ENCODE measurements around the gene LSP1.

The LSP1 gene

DNA sequence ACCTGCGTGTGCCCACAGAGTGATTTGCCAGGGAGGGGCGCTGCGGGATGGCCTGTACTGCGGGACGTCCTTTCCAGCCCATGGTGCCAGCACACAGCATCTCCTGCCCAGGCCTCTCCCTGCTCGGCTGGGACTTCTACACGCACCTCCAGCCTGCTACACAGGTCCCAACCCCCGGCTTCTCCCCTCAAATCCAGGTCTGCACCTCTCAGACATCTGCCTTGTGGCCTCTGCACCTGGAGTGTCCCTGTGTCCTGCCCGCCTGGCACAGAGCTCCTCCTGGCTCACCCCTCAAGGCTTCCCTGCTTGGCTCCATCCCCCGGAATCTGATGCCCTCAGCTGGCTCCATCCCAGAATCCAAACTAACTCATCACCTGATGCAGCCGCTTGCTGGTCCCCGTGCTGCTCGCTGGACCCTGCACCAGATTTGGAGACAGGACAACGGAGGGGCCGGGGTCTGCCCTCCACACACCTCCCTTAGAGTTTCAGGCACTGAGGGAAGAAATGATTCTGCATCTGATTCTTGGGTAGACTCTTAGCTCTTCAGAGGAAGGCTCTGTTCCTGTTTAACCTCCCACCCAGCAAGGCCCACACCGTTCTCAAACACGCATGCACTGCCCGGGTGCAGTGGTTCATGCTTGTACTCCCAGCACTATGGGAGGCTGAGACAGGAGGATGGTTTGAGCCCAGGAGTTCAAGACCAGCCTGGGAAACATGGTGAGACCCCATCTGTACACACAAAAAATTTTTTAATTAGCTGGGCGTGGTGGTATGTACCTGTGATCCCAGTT, 4.0 kb upstream of the LSP1 start:
- no peak for DNase-seq (ENCODE audit: low spot score)

DNA sequence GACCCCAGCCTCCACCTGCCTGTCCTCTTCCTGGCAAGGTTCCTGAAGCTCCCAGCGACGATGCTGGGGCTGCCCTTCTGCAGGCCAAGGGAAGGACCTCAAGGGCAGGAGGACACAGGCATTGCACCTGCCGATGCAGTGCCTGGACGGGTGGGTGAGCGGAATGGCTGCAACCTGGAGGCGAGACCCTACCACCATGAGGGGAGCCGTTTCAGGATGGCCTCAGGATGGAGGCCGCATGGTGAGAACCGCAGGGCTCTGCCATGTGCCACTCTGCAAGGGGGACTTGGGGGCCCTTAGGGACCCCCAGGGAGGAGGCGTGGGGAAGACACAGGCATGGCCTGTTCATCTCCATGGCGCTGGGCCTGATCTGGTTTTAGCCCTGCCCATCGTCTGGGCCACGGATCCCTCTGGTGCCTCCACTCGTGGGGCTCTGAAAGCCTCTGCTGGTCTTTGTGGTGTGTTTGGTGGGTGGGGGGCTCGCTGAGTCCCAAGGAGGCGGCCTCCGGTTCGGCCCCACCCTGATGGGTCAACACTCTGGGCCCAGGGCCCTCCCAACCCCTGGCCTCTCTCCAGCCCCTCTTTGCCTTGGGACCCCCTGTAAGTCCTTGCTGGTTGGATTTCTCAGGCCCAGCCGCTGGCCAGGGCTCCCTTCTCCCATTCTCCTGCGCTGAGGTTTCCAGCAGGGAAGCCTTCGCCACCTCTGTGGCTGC, 1.3 kb upstream of the LSP1 start:
- no peak for DNase-seq (ENCODE audit: low spot score)

DNA sequence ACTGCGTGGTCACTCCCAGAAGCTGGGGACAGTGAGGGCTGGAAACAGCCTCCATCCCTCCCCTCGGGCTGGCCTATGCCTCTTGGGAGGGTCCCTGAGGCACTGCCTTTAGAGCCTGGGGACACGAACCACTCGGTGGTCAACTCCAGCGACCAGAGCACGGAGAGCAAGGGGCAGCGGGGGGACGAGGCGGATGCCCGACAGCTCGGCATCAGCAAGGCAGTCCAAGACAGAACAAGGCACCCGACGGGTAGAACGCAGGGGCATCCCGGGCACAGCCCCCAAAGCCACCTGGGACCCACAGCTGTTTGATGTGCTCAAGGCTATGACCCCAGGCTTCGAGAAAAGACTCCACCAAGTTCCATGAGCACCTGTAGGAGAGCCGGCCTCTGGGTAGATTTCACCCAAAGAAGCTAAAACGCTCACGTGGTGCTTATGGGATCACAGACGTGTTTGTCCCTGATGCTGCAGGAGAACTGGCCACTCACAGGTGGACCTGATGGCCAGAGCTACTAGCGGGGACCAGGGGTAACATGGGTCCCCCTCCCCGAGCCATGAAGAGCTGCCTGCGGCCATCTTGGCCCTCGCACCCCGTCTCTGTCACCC, 510 bp upstream of the LSP1 start:
- no peak for DNase-seq (ENCODE audit: low spot score)

DNA sequence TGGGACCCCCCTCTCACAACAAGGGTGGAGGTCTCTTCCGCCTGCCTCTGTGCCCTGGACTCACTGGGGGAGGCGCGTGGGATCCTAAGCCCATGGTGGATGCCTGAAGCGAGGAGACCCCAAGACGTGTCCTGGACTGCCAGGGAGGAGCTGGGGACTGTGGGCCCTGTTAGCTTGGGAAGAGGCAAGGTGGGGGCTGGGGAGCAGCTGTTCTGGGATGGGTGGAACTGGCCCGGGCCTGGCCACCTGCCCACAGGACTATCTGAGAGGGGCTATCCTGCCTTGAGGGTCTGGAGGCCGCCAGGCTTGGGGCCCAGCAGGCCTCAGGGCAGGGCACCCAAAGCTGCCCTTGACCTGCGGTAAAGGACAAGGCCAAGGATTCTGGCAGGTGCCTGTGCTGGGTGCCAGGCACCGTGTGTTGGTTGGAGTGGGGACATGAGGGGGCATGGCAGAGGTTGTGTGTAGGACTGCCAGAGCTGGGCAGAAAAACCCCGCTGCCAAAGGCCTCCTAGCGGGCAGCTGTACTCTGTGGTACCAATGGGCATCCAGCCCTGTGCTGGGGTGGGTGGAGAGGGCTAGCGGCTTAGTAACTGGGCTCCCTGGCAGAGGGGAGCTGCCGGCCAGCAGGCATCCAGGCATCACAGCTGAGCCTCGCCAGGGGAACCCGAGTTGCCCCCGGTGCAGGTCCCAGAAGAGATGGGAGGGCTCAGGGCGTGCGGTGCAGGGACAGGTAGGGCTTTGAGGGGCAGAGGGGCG, 670 bp downstream of the LSP1 start:
- no peak for DNase-seq (ENCODE audit: low spot score)

DNA sequence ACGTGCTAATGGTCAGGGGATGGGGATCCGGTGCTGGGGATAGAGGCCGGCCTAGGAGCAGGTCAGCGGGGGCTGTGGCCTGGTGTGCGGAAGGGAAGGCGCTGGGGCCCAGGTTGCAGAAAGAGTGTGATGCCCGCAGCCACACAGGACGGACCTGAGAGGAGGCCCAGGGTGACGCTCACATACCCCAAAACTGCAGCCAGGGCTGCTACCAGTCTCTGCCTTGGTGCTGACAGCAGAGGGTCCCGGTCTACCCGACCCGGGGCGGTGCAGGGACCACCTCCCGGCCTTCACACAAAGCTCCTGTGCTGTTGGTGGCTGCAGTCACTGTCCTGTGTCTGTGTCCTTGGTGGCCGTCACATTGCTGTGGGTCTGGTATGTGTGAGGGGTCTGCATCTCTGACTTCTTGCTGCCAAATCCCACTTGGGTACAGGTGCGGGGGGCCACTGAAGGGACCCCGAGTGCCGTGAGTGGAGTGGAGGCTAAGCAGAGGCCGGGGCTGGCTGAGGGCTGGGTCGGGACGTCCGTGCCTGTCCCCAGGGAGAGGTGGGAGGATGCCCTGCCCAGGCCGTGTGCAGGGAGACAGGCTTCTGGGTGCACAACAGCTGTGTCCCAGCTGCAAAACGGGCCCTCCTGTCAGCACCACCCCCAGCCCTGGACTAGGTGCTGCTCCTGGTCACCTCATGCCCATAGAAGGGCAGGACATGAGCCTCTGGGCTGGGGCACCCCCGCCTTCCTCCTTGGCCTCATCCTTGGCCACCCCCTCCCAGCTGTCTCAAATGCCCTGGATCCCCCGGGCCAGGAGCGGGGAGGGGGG, 1.5 kb downstream of the LSP1 start:
- no peak for DNase-seq (ENCODE audit: low spot score)

DNA sequence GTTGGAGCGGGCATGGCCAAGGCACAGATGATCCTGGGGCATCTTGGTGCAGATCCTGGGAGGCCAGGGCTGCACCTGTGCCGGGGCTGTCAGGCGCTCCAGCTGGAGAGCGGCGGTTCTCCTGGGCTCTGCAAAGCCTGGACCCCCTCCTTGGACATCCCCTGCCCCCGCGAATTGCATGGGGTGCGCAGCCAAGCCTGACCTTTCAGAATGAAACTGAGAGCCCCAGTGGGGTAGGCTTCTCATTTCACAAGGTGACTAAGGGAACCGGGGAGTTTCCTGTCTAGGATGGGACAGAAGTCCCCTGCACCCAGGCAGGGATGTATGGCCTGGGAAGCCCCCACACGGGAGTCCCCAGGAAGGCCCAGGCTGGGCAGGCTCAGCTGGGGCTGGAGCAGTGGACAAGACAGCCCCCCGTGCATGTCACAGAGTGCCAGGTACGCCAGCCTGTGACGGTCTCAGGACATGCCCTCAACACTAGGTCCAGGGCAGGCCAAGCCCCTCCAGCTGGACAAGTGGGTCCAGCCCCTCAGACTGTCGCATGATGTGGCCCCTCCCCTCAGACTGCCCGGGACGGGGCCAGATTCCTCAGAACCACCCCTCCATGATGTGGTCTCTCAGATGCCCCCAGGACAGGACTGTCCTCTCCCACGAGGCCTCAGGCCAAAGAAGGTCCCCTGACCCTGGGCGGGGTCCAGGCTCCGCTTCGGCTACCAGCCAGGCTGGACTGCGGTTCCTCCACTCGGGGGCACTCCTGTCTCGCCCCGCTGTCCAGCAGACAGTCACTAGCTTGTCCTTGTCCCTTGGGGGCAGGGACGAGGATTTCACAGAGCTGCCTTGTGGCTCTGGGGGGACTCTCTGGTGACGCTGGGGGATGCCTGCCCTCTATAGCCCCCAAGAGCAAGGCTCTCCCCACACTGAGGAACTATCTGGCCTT, 2.3 kb downstream of the LSP1 start:
- DNase-seq (ENCODE audit: low spot score) = no peak

DNA sequence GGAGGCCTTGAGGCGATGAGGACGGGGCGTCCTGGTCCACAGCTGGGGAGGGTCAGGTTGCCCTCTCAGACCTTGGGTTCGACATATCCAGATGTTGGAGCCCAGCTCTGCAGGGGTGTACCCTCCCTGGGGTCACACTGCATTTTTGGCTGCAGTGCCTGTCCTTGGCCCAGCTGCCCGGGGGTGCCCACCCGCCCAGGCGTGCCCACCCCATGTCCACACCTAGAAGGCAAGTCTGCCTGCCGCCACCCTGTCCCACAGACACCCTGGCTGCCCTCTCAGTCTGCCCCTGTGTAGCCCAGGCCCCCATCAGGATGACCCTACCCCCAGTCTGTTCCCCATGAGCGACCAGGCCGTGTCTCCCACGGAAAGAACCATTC, 3.0 kb downstream of the LSP1 start:
- DNase-seq (ENCODE audit: low spot score) = no peak

DNA sequence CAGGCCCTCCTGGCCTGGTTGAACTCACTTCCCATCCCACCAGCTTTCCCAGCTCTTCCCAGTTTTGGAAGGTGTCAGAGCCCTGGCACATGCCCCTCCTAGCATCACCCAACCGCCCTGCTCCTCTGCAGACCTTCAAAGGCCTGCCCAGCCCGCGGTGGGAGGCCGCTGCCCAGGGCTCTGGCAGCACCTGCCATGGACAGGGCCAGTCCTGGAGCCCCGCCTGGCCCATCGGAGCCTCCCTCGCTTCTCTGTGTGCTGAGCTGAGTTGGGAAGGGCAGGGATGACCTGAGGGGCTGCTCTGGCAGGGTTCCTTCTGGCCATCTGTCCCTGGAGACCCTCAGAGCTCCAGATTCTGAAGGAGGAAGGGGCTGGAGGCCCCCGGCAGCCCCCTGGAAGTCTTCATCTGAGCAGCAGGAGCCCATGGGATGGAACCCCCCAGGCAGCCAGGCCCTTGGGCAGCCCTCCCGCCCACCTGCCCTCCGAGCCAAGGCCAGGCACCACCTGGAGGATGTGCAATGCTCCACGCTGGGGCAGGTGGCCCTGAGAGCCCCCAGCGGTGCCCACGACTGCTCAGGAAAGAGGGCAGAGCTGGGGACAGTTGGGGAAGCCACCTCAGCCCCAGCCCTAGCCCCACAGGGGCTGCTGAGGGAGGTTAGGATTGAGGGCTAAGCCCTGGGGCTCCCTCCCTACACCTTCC, 3.6 kb downstream of the LSP1 start:
- no peak for DNase-seq (ENCODE audit: low spot score)

DNA sequence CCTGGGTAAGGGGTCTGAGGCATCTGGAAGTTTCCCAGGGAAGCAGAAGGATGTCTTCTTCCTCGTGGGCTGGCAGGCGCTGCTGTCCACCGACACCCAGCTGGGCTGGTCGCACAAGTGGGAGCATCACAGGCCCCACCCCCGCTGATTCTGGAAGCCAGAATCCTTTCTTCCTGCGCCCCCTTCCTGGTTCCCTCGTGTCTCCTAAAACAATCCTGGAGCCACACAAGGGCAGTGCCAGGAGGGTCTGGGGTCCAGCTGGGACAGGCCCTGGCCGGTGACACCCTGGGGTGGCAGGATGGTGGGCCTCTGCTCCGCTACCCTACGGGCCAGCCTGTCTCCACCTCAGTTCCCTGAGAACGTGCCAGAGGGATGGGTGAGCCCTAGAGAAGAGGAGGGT, 4.2 kb downstream of the LSP1 start:
- no peak for DNase-seq (ENCODE audit: low spot score)

DNA sequence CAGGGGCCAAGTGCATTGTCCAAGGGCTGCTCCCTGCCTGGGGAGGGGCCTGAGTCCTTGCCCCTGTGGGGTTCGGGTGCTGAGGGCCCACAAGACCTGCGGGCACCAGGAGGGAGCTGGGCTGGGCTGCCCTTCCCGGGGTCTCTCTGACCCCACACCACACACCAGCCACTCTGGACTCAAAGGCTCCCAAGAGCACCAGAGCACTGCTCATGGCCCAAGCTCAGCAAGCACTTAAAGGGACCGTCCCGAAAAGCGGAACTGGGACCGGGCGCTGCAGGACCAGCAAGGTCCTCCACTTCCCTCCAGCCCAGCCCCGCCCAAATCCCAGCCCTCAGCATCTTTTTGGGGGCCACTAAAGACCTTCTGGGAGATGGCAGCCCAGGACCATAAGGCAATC, 5.3 kb downstream of the LSP1 start:
- no peak for DNase-seq (ENCODE audit: low spot score)

DNA sequence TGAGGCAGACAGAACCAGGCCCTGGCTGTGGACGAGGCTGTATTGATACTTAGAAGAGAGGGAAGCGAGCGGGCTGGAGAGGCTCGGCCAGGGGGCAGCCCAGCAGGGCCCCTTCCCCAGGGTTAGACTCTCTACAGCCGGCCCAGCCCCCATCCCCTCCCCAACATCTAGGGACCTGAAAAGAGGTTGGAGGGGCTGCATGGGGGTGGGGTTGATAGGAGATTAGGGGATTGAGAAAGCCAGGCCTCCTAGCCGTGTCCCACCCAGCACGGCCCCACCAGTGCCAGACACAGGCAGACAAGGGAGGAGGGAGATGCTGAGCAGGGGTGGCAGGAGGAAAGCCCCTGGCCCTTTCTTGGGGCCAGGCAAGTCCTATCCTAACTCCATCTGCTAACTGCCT, 5.7 kb downstream of the LSP1 start:
- DNase-seq (ENCODE audit: low spot score) = no peak

DNA sequence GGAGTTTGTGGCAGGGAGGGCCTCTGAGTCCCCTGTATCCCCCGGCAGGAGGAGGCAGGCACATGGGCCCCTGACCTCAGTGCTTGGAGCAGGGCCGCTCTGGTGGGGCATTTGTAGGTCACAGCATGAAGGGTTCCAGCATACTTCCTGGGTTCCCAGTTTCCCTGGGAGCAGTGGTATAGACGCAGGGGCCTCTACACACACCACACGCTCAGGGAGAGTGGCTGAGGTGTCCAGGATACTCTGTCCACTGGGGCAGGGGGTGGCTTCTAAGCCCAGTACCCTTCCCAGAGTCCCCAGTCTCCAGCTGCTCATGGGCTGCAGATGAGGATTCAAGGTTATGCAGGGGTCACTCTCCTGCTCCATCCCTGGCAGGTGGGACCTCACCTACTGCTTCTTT, 6.1 kb downstream of the LSP1 start:
- no peak for DNase-seq (ENCODE audit: low spot score)

DNA sequence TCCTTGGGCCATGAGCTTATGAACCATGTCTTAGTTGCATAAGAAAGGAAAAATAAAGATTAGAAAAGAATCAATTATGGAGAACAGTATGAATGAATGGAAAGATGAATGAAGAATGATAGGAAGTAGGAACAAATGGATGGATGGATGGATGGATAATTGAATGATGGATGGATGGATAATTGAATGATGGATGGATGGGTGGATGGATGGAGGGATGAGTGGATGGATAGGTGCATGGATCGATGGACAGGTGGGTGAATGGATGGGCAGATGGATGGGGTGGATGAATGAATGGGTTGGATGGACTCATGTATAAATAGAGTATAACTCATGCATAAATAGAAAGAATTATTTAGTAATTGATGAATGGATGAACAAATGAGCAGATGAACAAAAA, 7.2 kb downstream of the LSP1 start:
- DNase-seq (ENCODE audit: low spot score) = no peak

DNA sequence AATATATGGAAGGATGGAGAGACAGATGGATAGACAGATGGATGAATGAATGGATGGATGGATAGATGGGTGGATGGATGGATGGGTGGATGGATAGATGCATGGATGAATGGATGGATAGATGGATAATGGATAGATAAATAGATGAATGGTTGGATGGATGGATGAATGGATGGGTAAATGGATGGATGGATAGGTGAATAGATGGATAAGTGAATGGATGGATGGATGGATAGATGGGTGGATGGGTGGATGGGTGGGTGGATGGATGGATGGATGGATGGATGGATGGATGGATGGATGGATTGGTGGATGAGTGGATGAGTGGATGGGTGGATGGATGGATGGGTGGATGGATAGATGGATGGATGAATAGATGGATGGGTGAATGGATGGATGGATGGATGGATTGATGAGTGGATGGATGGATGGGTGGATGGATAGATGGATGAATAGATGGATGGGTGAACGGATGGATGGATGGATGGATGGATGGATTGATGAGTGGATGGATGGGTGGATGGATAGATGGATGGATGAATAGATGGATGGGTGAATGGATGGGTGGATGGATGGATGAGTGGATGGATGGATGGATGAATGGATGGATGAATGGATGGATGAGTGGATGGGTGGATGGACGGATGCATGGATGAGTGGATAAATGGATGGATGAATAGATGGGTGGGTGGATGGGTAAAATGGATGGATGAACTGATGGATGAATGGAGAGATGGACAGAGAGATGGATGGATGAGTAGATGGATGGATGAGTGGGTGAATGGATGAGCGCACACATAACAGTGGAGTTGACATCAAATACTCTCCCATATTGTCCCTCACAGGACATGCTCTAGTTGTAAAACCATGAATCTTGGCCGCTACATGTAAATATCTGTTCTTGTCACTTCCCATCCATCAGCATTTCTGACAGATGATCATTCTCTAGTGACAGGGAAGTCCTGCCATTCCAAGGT, 8.8 kb downstream of the LSP1 start:
- no peak for DNase-seq (ENCODE audit: low spot score)

DNA sequence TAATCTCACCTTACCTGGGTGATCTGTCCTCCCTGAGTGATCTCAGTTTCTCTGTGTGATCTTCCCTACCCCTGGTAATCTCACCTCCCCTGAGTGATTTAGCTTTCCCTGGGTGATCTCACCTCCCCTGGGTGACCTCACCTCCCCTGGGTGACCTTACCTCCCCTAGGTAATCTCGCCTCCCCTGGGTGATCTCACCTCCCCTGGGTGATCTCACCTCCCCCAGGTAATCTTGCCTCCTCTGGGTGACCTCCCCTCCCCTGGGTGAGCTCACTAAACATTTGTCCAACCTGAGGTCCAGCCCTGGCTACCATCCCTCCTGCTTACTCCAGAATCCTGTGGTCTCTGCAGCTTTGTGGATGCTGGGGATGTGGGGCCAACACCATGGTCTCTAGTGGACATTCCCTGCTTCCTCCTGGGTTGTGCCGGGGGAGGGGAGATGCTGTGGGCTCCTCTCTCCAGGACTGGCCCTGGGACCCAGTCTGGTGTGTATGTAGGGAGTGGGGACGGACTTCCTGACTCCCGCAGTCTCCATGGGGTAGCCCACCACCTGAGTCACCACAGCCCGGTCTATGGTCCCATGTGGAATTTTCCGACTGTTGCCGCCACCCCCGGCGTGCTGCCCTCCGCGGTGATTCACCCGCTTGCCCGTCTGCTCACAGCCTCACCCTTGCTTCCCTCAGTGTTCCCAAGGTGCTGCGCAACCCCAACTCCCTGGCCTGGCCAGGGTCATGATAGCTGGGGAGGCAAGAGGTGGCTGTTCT, 9.9 kb downstream of the LSP1 start:
- DNase-seq (ENCODE audit: low spot score) = no peak

DNA sequence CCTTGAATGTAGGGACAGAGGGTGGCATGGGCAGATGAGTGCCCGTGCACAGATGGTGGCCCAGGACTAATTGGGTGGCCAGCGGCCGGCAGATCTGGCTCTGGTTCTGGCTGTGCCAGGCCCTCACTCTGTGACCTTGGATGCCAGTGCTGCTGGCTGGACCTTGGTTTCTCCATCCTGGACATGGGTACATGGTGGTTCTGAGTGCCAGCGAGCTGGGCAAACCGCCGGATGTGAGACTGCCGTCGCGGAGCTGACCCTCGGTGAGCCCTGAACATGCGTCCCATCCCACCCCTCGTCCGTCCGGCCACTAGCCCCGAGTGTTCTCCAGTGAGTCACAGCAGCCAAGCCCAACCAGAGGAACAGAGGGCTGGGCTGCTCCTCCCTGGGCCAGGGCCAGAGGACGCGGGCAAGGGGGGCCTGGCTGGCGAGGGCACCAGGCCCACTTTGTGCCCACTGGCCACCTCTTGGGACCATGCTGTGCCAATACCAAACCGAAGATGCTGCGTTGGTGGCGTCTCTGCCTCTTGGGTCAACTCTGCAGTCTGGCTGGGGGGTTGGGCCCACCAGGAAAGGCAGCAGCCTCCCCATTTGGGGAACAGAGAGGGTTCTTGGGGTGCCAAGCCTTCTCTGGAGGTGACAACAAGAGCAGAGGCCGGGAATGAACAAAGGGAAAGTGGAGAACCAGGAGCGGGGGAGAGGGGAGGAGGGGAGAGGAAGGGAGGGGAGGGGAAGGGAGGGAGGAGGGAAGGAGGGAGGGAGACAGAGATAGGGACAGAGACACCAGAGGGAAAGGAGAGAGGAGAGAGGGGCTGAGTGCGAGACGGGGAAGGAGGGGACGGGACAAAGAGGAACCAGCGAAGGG, 10.7 kb downstream of the LSP1 start:
- DNase-seq (ENCODE audit: low spot score) = peak; percentile 98

DNA sequence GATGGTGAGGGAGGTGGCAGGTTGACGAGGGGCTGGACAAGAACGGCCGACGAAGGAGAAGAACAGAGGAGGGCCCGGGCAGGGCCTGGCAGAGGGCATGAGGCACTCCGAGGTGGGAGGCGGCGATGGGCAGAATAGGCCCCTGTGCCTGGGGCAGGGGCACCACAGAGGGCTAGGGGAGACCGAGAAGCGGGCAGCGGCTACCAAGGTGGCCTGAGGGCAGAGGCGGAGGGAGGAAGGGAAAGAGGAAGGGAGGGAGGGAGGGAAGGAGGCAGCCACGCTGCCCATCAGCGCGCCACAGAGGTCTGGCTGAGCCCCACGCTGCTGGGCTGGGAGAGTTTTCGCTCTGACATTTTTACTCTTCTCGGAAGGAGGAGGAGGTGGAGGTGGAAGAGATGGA, 11.3 kb downstream of the LSP1 start:
- no peak for DNase-seq (ENCODE audit: low spot score)

Data from AG20443 (cell line).